Stimulated activated naive CD4-positive, alpha-beta T cell (primary cell): ENCODE data around the gene CCDC167.

Experiments used
- DNase-seq, 6 experiments: peaks; one replicate each; lab custom pipeline; 2025; lab: John Stamatoyannopoulos, UW

Gene CCDC167

DNA sequence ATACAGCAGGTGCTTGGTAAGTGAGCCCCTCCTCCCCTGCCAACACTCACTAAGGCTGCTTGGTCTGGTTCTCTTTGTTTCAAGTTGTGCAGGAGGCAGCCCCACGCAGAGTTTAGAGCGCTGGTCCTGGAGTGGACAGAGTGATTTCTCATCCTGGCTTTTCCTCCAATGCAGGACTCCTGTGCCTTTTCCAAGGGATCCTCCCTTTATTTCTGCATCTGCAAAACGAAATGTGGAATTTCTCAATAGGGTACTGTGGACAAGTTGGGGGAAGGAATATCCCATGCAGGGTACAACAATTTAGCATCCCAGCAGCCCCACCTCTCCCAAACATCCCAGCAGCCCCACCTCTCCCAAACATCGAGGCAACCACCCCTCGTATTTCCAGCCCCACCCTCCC lies 30.6 kb upstream of the CCDC167 start:
- no peak for DNase-seq

GRCh38 chr6:37528541-37528940 lies 28.8 kb upstream of the CCDC167 start:
- DNase-seq: no peak

- no peak for DNase-seq
Observed at GRCh38 chr6:37525460-37526357, 26.0 kb upstream of the CCDC167 start.

GRCh38 chr6:37524970-37525318 lies 25.3 kb upstream of the CCDC167 start:
- DNase-seq: no peak

DNA sequence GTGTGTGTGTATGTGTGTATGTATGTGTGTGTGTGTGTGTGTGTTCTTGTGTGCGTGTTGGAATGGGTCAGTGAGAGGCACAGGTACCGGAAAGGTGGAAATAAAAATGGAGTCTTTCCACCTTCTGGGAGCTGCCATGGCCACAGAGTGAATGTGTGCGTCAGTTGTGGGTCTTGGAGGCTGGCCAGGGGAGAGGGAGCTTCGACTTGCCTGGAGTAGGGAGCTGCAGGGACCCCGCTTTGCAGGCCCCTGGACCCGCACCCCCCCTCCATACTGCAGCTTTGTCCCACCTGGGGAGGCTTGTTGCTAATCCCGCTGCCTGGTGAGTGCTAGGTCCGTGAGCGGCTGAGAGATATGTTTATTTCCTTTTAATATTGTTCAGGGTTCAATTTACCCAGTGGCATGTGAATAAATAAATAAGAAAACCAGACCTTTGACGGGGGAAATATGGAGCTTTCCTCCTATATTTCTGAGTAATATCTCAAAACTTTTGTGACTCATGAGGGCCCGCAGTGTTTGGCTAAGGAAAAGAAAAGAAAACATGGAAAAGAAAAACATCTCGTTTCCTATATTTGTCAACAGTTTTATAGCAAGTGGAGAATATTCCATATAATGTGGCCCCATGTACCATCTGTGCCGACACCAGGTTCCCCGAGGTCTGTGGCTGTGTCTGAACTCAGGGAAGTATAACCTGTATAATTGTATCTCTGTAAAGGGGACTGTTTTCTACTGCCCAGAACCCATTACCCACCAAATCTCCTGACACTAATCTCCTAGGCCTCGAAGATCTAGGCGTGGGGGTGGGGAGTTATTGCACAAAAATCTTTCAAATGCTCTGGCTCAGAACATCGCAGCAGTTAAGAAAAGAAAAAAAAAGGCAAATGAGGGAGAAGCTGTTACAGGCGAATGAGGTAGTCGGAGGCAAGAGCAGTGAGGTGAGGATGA lies 24.6 kb upstream of the CCDC167 start:
- DNase-seq: no peak

GRCh38 chr6:37523412-37523811 lies 23.7 kb upstream of the CCDC167 start:
- DNase-seq: no peak

- no peak for DNase-seq
Observed at GRCh38 chr6:37522836-37523235, 23.1 kb upstream of the CCDC167 start.

DNA sequence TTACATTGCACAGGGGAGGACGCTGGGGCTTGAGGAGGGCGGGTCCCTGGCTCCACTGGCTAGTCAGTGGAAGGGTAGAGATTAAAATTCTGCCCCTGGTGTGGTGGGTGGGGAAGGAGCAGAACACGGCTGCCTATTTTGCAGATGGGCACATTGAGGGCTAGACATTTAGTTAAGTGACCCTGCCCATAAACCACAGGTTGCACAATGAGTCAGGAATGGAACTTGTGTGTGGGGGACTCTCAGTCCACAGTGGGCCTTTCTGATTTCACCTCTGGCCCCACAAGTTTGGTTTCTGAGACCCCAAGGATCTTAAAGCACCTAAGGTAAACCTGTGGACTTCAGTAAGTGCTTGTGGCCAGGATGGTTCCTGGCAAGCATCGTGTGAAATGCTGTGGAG lies 22.0 kb upstream of the CCDC167 start:
- DNase-seq: no peak

DNA sequence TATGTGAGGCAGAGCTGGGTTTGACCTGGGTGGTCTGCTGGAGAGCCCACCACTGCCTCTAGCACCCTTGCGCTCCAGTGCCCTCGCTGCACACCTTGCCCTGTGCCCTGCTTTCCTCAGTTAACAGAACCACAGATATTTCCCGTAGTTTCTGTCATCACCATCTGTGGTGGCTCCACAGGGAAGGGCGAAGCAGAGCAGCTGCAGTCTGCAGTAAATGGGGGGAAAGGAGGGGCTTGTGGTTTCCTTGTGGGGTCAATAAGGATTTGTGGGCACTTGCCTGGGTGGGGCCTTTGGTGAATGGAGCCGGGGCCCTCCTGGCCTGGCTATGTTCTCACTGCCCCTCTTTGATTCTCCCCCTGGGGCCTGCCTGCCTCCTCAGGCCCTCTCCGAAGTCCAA lies 21.2 kb upstream of the CCDC167 start:
- DNase-seq: no peak

- no peak for DNase-seq
Observed at GRCh38 chr6:37519461-37519860, 19.8 kb upstream of the CCDC167 start.

- peak in 1 of 6 experiments; percentile 20 for DNase-seq
Observed at GRCh38 chr6:37518116-37518515, 18.4 kb upstream of the CCDC167 start.

DNA sequence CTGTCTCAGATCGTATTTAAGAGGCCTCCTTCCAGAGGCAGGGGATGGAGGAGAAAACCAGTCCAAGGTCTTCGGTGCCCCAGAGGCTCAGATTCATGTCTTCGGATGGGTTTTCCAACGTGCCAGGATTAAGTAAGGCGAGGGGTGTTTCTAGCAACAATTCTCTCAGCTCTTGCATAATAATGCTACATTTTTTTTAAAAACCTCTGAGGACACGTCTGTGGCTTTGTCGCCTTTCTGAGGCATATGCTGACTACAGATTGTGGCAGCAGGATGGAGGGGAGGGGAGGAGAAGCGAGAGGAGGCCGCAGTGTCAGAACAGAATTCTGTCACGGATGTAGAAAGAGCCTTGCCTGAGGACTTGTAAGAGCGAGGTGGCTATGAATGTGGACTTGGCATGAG lies 17.7 kb upstream of the CCDC167 start:
- peak; percentile 50 to 87 (median 76) for DNase-seq

GRCh38 chr6:37516920-37517405 lies 17.3 kb upstream of the CCDC167 start:
- DNase-seq: peak in 1 of 6 experiments; percentile 36

- DNase-seq: peak; percentile 84 to 95 (median 90)
Observed at GRCh38 chr6:37516076-37516919, 16.6 kb upstream of the CCDC167 start.

GRCh38 chr6:37515712-37516075 lies 16.0 kb upstream of the CCDC167 start:
- DNase-seq: peak in 1 of 6 experiments; percentile 17

DNA sequence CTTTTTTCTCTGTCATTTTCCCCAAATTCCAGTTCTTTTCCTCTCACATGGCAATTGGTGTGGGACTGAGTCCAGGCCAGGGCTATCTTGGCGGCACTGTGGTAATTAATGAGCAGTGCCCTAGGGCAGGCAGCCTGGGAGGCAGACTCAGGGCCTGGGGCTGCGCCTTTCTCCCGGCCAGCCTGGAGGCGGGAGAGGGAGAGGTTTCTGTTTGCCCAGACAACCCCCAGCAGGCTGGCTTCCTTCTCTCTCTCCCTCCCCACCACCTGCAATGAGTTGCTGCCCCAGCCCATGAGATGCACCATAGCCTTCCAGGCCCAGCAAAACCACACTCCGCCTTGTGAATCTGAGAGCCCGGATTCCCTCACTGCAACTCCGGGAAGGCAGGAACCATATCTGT lies 15.1 kb upstream of the CCDC167 start:
- DNase-seq: no peak

DNA sequence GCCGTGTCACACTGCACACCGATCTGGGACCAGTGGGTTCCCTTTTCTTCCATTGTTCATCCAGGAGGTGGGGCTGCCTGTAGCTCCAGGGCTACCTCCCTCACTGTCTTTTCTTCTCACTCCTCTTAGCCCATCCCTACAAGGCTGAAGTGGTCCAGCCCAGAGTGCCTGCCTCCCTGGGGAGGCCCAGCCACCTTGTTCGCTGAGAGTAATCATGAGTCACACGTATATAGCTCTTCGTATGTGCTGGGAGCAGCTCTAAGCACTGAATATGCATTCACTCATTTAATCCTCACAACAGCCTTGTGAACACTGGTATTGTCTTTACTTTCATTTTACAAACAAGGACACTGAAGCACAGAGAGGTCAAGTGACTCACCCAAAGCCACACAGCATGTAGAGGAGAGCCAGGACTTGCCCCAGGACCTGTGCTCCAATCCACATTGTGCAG lies 14.7 kb upstream of the CCDC167 start:
- no peak for DNase-seq

DNA sequence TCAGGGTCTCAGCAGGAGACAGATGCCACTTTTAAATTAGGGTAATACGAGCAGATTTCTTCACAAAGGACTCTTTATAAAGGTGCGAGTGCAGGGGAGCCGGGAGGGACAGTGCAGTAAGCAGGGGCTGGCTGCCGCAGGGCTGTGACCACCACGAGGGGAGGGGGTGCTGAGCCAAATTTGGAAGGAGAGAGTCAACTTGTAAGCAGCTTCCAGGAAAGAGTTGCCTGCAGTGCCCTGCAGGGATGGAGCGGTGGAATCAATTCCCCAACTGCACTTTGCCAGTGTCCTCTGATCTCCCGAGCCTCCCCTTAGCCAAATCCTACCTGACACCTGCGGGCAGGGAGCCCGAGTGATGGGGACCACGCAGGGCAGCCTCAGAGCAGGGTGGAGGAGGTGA lies 13.9 kb upstream of the CCDC167 start:
- no peak for DNase-seq

- no peak for DNase-seq
Observed at GRCh38 chr6:37513155-37513554, 13.5 kb upstream of the CCDC167 start.

DNA sequence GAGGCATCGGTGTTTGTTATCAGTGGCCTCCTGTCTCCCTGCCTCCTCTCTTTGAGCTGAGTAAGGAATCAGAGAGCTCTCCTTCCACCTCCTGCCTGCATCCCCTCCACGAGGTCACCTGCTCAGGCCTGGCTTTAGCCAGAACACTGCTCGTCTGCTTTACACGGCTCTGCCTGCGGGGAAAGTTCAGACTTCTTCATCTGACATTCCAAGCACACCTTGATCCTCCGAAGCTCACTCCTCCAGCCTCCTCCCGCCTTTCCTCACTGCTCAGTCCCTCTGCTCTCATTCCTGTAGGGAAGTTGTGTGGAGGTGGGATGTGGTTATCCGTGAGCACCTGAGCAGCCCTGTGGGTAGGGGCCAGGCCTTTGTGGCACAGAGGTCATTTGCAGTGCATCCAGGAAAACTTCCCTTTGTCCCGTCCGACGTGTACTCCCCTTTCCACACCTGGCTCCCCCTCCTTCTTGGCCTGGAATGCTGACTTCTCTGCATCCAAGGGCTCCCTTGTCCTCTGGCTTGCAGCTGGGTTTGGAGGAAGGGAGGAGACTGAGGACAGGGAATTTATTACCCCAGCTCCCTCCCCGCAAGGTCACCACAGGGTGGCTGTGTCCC lies 12.8 kb upstream of the CCDC167 start:
- DNase-seq: no peak

DNA sequence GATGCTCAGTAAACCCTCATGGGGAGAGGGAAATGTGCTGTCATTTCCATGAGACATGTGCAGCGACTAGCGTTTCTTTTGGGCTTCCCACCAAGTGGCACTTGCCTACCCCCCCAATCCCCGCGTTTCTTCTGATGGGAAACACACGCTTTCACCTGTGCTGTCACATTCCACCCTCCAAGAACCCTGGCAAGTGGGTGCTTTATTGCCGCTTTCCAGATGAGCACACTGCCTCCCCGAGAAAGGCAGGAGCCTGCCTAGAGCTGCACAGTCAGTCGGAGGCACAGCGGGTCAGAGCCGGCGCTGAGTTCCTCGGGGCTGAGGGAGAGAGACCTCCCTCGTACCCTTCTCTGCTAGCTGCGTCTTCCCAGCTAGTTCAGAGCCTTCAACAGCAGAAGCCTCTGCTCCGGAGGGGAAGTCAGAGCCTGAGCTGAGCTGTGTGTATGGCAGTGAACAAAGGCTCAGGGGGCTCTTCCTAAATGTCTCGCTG lies 12.3 kb upstream of the CCDC167 start:
- no peak for DNase-seq
